Ovary (tissue), 9 donors: Measurements from ENCODE around the gene ATP4B. TPM values are rescaled to one million over a fixed set of nuclear protein-coding genes. Genes with fewer than 3 reads are reported as not detected.

Experiments used
- DNase-seq, 5 donors: peaks; one replicate each; pipeline ENCODE4 v3.0.0-alpha.2; 2019 to 2020
- H3K27ac ChIP-seq, 2 donors: fragments of 200-600 bp; one replicate each; pipeline versions ENCODE4 v1.5.1 to v1.8.0; 2019 to 2022
- H3K27me3 ChIP-seq: fragments of 200-600 bp; one replicate; pipeline ENCODE4 v1.8.0; 2022
- H3K36me3 ChIP-seq: fragments of 200-600 bp; sonication (generic); one replicate; pipeline ENCODE4 v1.5.1; 2019
- H3K4me1 ChIP-seq: one replicate; pipeline ENCODE4 v1.8.1; 2013; ENCODE audit warnings: mild to moderate bottlenecking, moderate library complexity; ENCODE audit not compliant: insufficient read depth
- H3K4me3 ChIP-seq: fragments of 200-600 bp; sonication (generic); one replicate; pipeline ENCODE4 v1.5.1; 2017
- H3K9me3 ChIP-seq, 2 donors: fragments of 200-600 bp in 1 of 2; sonication (generic) in 1 of 2; one replicate each; pipeline versions ENCODE4 v1.5.1 to v1.8.1; 2013 to 2019; ENCODE audit warnings: mild to moderate bottlenecking in 1 of 2, moderate library complexity in 1 of 2
- EP300 ChIP-seq: sonication (generic); formaldehyde crosslinking; IDR thresholded peaks from one replicate; pipeline ENCODE4 v1.6.1; 2017; ENCODE audit warnings: antibody characterized with exemption
- POLR2A ChIP-seq: fragments of 450-650 bp; IDR thresholded peaks from one replicate; pipeline ENCODE4 v1.6.1; 2017; ENCODE audit warnings: antibody characterized with exemption, mild to moderate bottlenecking, moderate library complexity
- WGBS, 3 donors: extraction: QIAGEN DNeasy Blood & Tissue Kit in 1 of 3; methylation state at CpG; one replicate each; pipeline versions ENCODE4 v1.1.5 to v1.1.7; 2013 to 2017; 5-methylcytosine and 5-hydroxymethylcytosine counted together
- intact Hi-C, 4 donors: fragments of 100-400 bp; cut with DNase I; formaldehyde crosslinking; loops; one replicate each; pipeline versions ENCODE4 v1.11.0 to v1.15.1; 2022 to 2023
- polyA plus RNA-seq, 2 donors: library from polyadenylated mRNA; stranded (reverse); fragments of 200-250 nt in 1 of 2; fragments of 350-450 nt in 1 of 2; fragmentation: Illumina TruSeq in 1 of 2; extraction: RNeasy Lipid Tissue Mini Kit (QIAGEN cat#74804) in 1 of 2; gene quantifications; one replicate each; pipeline ENCODE4 v1.2.3, GENCODE V29; 2013 to 2014
- total RNA-seq, 7 donors: library from RNA; depleted of rRNA in 2 of 7; stranded (reverse); fragments of >200 nt in 2 of 7; fragmentation: NEBNext Ultra II Directional in 3 of 7; extraction: Animal tissue kit (Norgen Biotek cat#: 25700) in 3 of 7; gene quantifications; one replicate each; pipeline versions ENCODE4 v1.1.0 to v1.2.4, GENCODE V29; 2016 to 2023
- TF ChIP-seq, protein P1 (sequence below), 3 donors: fragments of 450-650 bp in 2 of 3; fragments of 200-600 bp in 1 of 3; IDR thresholded peaks; one replicate each; pipeline versions ENCODE4 v1.5.1 to v1.8.0; 2016 to 2022; ENCODE audit warnings: antibody characterized with exemption in 3 of 3, mild to moderate bottlenecking in 1 of 3
- donor health status: DM: no; HTN: no; CAD: no; lungs with moderate emphysema.
- donor health status: DM: no; HTN: no; CAD: no.
- donor health status: Bipolar disorder and iron deficiency.
- donor health status: DM: yes; HTN: yes; CAD: no.
- donor health status: DM: no; HTN: no; CAD: no.
- donor health status: DM: yes; HTN: yes; CAD: no.

ATP4B gene
- total and polyA plus RNA-seq, 9 donors: 0.28 TPM; not detected in 8

DNA sequence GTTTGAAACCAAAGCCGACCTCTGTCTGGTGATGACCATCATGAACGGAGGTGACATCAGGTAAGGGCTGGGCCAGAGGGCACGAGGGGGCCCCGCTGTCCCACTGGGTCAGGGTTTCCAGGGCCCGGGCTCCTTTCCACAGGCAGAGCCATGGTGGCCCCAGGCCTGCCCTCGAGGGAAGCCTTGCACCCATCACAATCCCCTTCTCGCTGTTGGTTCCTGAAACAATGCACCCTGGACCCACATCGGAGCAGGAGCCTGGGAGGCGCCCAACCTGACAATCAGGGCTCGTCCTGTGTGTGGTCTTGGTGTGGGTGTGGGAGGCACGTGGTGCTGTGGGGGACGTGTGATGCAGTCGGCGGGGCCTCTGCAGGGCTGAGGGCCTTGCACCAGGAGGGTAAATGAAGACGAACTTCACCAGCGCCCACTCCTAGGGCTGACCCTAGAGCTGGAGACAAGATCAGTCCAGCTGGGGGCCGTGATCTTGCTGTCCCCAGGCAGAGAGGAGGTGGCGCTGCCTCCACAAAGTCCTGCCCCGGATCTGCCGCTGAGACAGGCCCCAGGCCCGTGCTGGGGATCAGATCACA is 11.8 kb upstream of the ATP4B start:
- intact Hi-C loops: no loop called here
- Histone ChIP-seq H3K27me3 (no peaks in the 10 kb centered on the region), H3K36me3 (no peaks in the 10 kb centered on the region), H3K4me3 (no peak overlapping the region), H3K27ac (no peak overlapping the region), H3K9me3 (no peaks in the 10 kb centered on the region), H3K4me1 (no peaks in the 10 kb centered on the region)
- peak in 3 of 5 donors; percentile 4 to 24 (median 8) for DNase-seq
- 72 to 76% (median 75%) methylated on average over 21 of the region's 21 CpGs for WGBS, 3 donors
- TF ChIP-seq, protein P1, sequence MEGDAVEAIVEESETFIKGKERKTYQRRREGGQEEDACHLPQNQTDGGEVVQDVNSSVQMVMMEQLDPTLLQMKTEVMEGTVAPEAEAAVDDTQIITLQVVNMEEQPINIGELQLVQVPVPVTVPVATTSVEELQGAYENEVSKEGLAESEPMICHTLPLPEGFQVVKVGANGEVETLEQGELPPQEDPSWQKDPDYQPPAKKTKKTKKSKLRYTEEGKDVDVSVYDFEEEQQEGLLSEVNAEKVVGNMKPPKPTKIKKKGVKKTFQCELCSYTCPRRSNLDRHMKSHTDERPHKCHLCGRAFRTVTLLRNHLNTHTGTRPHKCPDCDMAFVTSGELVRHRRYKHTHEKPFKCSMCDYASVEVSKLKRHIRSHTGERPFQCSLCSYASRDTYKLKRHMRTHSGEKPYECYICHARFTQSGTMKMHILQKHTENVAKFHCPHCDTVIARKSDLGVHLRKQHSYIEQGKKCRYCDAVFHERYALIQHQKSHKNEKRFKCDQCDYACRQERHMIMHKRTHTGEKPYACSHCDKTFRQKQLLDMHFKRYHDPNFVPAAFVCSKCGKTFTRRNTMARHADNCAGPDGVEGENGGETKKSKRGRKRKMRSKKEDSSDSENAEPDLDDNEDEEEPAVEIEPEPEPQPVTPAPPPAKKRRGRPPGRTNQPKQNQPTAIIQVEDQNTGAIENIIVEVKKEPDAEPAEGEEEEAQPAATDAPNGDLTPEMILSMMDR (IDR thresholded peaks at IDR 0.05): no peak
- TF ChIP-seq EP300: no peak
- TF ChIP-seq POLR2A: no peak

DNA sequence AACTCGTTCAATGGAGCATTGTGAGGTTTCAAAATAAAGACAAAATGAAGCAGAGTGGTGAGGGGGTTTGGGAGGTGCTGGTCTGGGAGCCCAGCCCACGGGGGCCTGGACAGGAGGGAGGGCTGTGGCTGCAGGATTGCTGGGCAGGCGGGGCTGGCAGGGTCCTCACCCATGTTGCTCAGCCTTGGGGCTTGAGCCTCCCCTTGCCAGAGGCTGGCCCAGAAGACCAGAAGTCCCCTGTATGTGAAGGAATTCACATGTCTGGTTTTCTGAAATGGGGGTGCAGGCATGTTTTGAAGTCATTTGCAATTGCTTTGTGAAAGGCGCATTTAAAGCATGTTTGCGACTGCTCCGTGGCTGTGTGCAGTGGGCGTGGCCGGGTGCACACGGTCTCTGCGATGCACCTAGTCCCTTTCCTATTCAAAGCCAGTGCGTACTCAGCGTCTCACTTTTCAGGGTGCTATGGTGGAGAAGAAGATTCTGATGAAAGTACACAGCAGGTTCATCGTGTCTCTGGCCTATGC is 11.3 kb upstream of the ATP4B start:
- Histone ChIP-seq H3K4me3 (no peak overlapping the region), H3K36me3 (no peaks in the 10 kb centered on the region), H3K27ac (no peak overlapping the region), H3K27me3 (no peaks in the 10 kb centered on the region), H3K9me3 (no peaks in the 10 kb centered on the region), H3K4me1 (no peaks in the 10 kb centered on the region)
- TF ChIP-seq, protein P1 (IDR thresholded peaks at IDR 0.05): no peak
- no peak for TF ChIP-seq EP300
- TF ChIP-seq POLR2A: no peak
- 72 to 74% (median 74%) methylated on average over 13 of the region's 13 CpGs for WGBS, 3 donors
- intact Hi-C loops: no loop called here
- peak in 1 of 5 donors; percentile 4 for DNase-seq

DNA sequence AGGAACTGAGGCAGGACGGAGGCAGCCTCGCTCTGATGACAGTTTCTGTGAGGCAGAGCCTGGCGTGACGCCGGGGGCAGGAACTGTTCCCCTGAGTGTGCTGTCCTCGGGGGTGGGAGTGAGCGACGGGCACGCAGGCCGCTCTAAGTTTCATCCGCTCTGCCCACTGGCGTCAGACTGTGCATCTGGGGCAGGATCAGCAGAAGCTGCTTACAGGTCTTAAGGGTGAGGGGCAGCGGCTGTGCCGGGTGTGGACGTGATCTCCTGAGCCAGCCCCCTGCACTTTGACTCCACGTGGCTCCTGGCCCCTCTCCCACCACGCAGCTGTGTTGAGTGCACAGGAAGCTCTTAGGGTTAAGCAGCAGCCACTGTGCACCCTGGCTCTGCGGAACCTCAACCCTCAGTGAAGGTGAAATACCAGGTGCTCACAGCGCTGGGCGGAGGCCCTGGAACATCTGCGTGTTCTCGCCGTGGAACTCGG is 10.5 kb upstream of the ATP4B start:
- intact Hi-C loops: no loop called here
- peak in 3 of 5 donors; percentile 2 to 21 (median 9) for DNase-seq
- TF ChIP-seq, protein P1 (IDR thresholded peaks at IDR 0.05): no peak
- TF ChIP-seq POLR2A (no peak), EP300 (no peak)

DNA sequence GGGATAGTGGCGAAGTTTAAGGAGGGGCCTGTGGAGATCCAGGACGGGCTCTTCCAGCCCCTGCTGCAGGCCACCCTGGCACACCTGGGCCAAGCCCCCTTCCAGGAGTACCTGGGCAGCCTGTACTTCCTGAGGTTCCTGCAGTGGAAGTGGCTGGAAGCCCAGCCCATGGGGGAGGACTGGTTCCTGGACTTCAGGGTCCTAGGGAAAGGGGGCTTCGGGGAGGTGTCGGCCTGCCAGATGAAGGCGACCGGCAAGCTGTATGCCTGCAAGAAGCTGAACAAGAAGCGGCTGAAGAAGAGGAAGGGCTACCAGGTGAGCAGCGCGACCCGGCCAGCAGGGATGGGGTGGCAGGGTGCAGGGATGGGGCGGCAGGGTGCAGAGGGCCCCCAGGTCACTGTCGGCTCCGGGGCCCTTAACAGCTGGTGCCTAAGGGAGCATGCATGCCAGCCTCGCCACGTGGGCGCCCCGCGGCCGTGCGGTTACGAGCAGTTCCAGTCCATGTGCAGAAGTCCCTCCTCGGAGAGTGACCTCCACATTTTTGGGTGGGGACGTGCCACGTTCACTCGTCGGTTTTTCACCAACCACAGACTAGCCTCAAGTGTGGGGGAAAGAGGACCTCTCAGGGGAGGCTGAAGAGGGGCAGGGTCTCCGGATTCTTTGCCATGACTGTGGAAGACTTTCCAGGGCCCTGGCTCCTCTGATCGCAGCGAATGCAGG is 9.9 kb upstream of the ATP4B start:
- Histone ChIP-seq H3K4me3 (no peak overlapping the region), H3K27me3 (no peaks in the 10 kb centered on the region), H3K4me1 (no peaks in the 10 kb centered on the region), H3K36me3 (no peaks in the 10 kb centered on the region), H3K27ac (no peak overlapping the region), H3K9me3 (no peaks in the 10 kb centered on the region)
- WGBS, 3 donors: 88 to 91% (median 91%) methylated on average over 29 of the region's 29 CpGs
- intact Hi-C loops: no loop called here
- peak in 3 of 5 donors; percentile 5 to 27 (median 7) for DNase-seq
- TF ChIP-seq POLR2A (no peak), EP300 (no peak)
- TF ChIP-seq, protein P1 (IDR thresholded peaks at IDR 0.05): no peak

More for the DNA sequence above, 10.5 kb upstream of the ATP4B start:
- Histone ChIP-seq H3K9me3 (no peaks in the 10 kb centered on the region), H3K27ac (no peak overlapping the region), H3K27me3 (no peaks in the 10 kb centered on the region), H3K4me1 (no peaks in the 10 kb centered on the region), H3K4me3 (no peak overlapping the region), H3K36me3 (no peaks in the 10 kb centered on the region)
- WGBS, 3 donors: 56 to 64% (median 60%) methylated on average over 24 of the region's 24 CpGs
